SK-N-SH (cell line): ENCODE results near the gene NELFE. TPM values are rescaled to one million over a fixed set of nuclear protein-coding genes. Genes with fewer than 3 reads are reported as not detected.
A peak's percentile ranks its signal among the peaks of the same experiment; 100 is the strongest.

Experiments used
- CTCF ChIA-PET: fragments of 300-600, 350-600 bp; formaldehyde crosslinking; extraction: SDS; loops from one replicate; lab custom pipeline; 2021; lab: Yijun Ruan, JAX
- POLR2A ChIA-PET: fragments of 350-600 bp; sonication (Branson Sonifier 250); formaldehyde crosslinking; extraction: SDS; loops from one replicate; lab custom pipeline; 2020; ENCODE audit warnings: antibody characterized with exemption, inconsistent platforms; lab: Yijun Ruan, JAX
- DNase-seq: peaks from one replicate; pipeline ENCODE4 v3.0.0; 2012
- H2AFZ ChIP-seq: fragments of 200-600 bp; sonication (generic); 2 replicates; pipeline ENCODE4 v1.8.1; 2016; ENCODE audit warnings: antibody characterized with exemption, mild to moderate bottlenecking, low read depth
- H3F3A ChIP-seq: fragments of 200-600 bp; sonication (generic); replicated peaks from 2 replicates; pipeline ENCODE3; 2016; ENCODE audit warnings: antibody characterized with exemption, mild to moderate bottlenecking; ENCODE audit not compliant: insufficient read depth
- H3K27ac ChIP-seq, 2 experiments: fragments of 200-500 bp in 1 of 2; fragments of 200-600 bp in 1 of 2; sonication (Bioruptor generic) in 1 of 2; sonication (generic), shearing (Covaris generic) in 1 of 2; 2 replicates each; pipeline versions ENCODE4 v1.5.1 to v1.6.1; 2014 to 2016; ENCODE audit warnings: low read depth in 2 of 2, inconsistent platforms in 1 of 2, low read length in 1 of 2, mild to moderate bottlenecking in 1 of 2, mixed read lengths in 1 of 2
- H3K27me3 ChIP-seq: fragments of 200-600 bp; sonication (generic), shearing (Covaris generic); 2 replicates; pipeline ENCODE4 v1.6.1; 2016; ENCODE audit warnings: mixed run types; ENCODE audit not compliant: insufficient read depth
- H3K36me3 ChIP-seq, 2 experiments: fragments of 200-500 bp in 1 of 2; fragments of 200-600 bp in 1 of 2; sonication (Bioruptor generic) in 1 of 2; sonication (generic) in 1 of 2; replicated peaks in 1 of 2; 2 replicates each; pipeline versions ENCODE3 to v1.5.1; 2014 to 2016; ENCODE audit warnings: low read length in 1 of 2, mild to moderate bottlenecking in 1 of 2; ENCODE audit not compliant: insufficient read depth in 2 of 2, control insufficient read depth in 1 of 2
- H3K4me1 ChIP-seq, 2 experiments: fragments of 200-500 bp in 1 of 2; fragments of 200-600 bp in 1 of 2; sonication (Bioruptor generic) in 1 of 2; sonication (generic), shearing (Covaris generic) in 1 of 2; 2 replicates each; pipeline versions ENCODE4 v1.5.1 to v1.6.1; 2014 to 2016; ENCODE audit warnings: low read depth in 1 of 2, low read length in 1 of 2, mixed run types in 1 of 2; ENCODE audit not compliant: insufficient read depth in 2 of 2, control insufficient read depth in 1 of 2
- H3K4me2 ChIP-seq: fragments of 200-600 bp; sonication (generic), shearing (Covaris generic); 2 replicates; pipeline ENCODE4 v1.6.1; 2017; ENCODE audit warnings: mixed run types
- H3K4me3 ChIP-seq, 2 experiments: fragments of 200-500 bp in 1 of 2; fragments of 200-600 bp in 1 of 2; sonication (Bioruptor generic) in 1 of 2; sonication (generic), shearing (Covaris generic) in 1 of 2; 2 replicates each; pipeline versions ENCODE4 v1.5.1 to v1.8.1; 2014 to 2016; ENCODE audit warnings: low read depth in 2 of 2, inconsistent platforms in 1 of 2, low read length in 1 of 2, mild to moderate bottlenecking in 1 of 2, mixed read lengths in 1 of 2, moderate library complexity in 1 of 2
- H3K79me2 ChIP-seq: fragments of 200-600 bp; sonication (generic); 2 replicates; pipeline ENCODE4 v1.8.1; 2017; ENCODE audit warnings: mild to moderate bottlenecking; ENCODE audit not compliant: insufficient read depth
- H3K9ac ChIP-seq: fragments of 200-600 bp; sonication (generic); 2 replicates; pipeline ENCODE4 v1.6.1; 2017; ENCODE audit warnings: mixed run types
- H3K9me2 ChIP-seq: fragments of 200-600 bp; sonication (generic); 2 replicates; pipeline ENCODE4 v1.6.1; 2017; ENCODE audit warnings: mixed run types
- H3K9me3 ChIP-seq: fragments of 200-600 bp; sonication (generic); 2 replicates; pipeline ENCODE4 v1.6.1; 2017; ENCODE audit warnings: mixed run types, mild to moderate bottlenecking, moderate library complexity
- H4K20me1 ChIP-seq: fragments of 200-600 bp; sonication (generic); 2 replicates; pipeline ENCODE4 v1.6.1; 2017; ENCODE audit warnings: mild to moderate bottlenecking, mixed run types; ENCODE audit not compliant: insufficient read depth
- CTCF ChIP-seq: fragments of 200-600 bp; sonication (generic); IDR thresholded peaks from 2 replicates; pipeline ENCODE4 v1.6.1; 2017; ENCODE audit warnings: antibody characterized with exemption, mild to moderate bottlenecking, moderate library complexity
- ELF1 ChIP-seq: IDR thresholded peaks from 2 replicates; pipeline ENCODE4 v1.4.0; 2012
- EP300 ChIP-seq, 2 experiments: IDR thresholded peaks; 2 replicates each; pipeline versions ENCODE4 v1.4.0 to v1.6.1; 2012; ENCODE audit warnings: borderline replicate concordance in 1 of 2, low read depth in 1 of 2, low read length in 1 of 2
- EZH2phosphoT487 ChIP-seq: fragments of 200-600 bp; sonication (generic); IDR thresholded peaks from 2 replicates; pipeline ENCODE4 v1.6.1; 2017; ENCODE audit warnings: low read depth, mixed run types, mild to moderate bottlenecking, antibody characterized with exemption, moderate library complexity, borderline replicate concordance
- FOSL2 ChIP-seq: IDR thresholded peaks from 2 replicates; pipeline ENCODE4 v1.4.0; 2012; ENCODE audit warnings: low read depth, mild to moderate bottlenecking, moderate library complexity, borderline replicate concordance
- FOXM1 ChIP-seq: IDR thresholded peaks from 2 replicates; pipeline ENCODE4 v1.4.0; 2012; ENCODE audit warnings: low read depth, mild to moderate bottlenecking
- JUND ChIP-seq: IDR thresholded peaks from 2 replicates; pipeline ENCODE4 v1.4.0; 2012
- MXI1 ChIP-seq: IDR thresholded peaks from 2 replicates; pipeline ENCODE4 v1.6.1; 2012; ENCODE audit warnings: mild to moderate bottlenecking, low read depth, low read length, improper control_type of control experiment
- NRF1 ChIP-seq: IDR thresholded peaks from 2 replicates; pipeline ENCODE4 v1.6.1; 2012; ENCODE audit warnings: low read depth, mild to moderate bottlenecking, low read length
- PBX3 ChIP-seq: IDR thresholded peaks from 2 replicates; pipeline ENCODE4; 2012
- RAD21 ChIP-seq: IDR thresholded peaks from 2 replicates; pipeline ENCODE4 v1.6.1; 2012; ENCODE audit warnings: mild to moderate bottlenecking, low read length
- RCOR1 ChIP-seq: fragments of 150-350 bp; IDR thresholded peaks from 2 replicates; pipeline ENCODE4 v1.6.1; 2017; ENCODE audit warnings: antibody characterized with exemption, low read length
- REST ChIP-seq: IDR thresholded peaks from 2 replicates; pipeline ENCODE4 v1.6.1; 2012; ENCODE audit warnings: mild to moderate bottlenecking, low read depth, low read length, moderate library complexity
- RFX5 ChIP-seq: IDR thresholded peaks from 2 replicates; pipeline ENCODE4 v1.6.1; 2012; ENCODE audit warnings: mild to moderate bottlenecking, improper control_type of control experiment, low read length
- SIN3A ChIP-seq: IDR thresholded peaks from 2 replicates; pipeline ENCODE4 v1.6.1; 2012; ENCODE audit warnings: low read depth, mild to moderate bottlenecking, low read length, moderate library complexity, borderline replicate concordance
- SMC3 ChIP-seq: IDR thresholded peaks from 2 replicates; pipeline ENCODE4 v1.6.1; 2012; ENCODE audit warnings: low read depth, low read length, improper control_type of control experiment
- TCF12 ChIP-seq: IDR thresholded peaks from 2 replicates; pipeline ENCODE4 v1.4.0; 2012
- USF1 ChIP-seq: IDR thresholded peaks from 2 replicates; pipeline ENCODE4 v1.4.0; 2012; ENCODE audit warnings: low read depth, borderline replicate concordance
- ZBTB33 ChIP-seq: IDR thresholded peaks from 2 replicates; pipeline ENCODE4 v1.4.0; 2012; ENCODE audit warnings: low read depth, borderline replicate concordance
- WGBS: methylation state at CpG from one replicate; pipeline ENCODE4 v1.1.6; 2017; ENCODE audit warnings: low lambda C conversion rate; 5-methylcytosine and 5-hydroxymethylcytosine counted together
- polyA plus RNA-seq, 3 experiments: library from polyadenylated mRNA; depleted of rRNA; stranded (reverse); fragments of >200 nt; gene quantifications; 2 replicates each; pipeline ENCODE4 v1.2.3, GENCODE V29; 2012

NELFE gene
- polyA plus RNA-seq, 1 of the 3 experiments (the other 2 are of a cell fraction) = 116 TPM

GRCh38 chr6:31940256-31940664 lies 18.5 kb downstream of the NELFE start:
- H3K9me2 ChIP-seq = no peaks in the 10 kb centered on the region
- POLR2A ChIA-PET = interaction anchor here (0.8 kb wide), 1 partner anchor 10 kb away, joined by 4 read pairs; no protein-coding TSS in a partner anchor
- H3K27ac ChIP-seq = no peak overlapping the region
- CTCF ChIA-PET = interaction anchor here (1.1 to 2.5 kb wide), 2 partner anchors 12 to 149 kb away, joined by 3 to 14 read pairs; no protein-coding TSS in a partner anchor
- TF ChIP-seq SIN3A = no peak
- TF ChIP-seq CTCF = no peak
- no peak for TF ChIP-seq REST
- H3K9ac ChIP-seq = no peak overlapping the region
- no peaks in the 10 kb centered on the region for H3K79me2 ChIP-seq
- no peaks in the 10 kb centered on the region for H3K36me3 ChIP-seq
- H3K4me1 ChIP-seq = peaks cover 0 to 7% of the 10 kb centered on the region in 2 experiments; a peak in 1 of 4 replicates
- no peaks in the 10 kb centered on the region for H3K27me3 ChIP-seq
- no peak overlapping the region for H3K4me3 ChIP-seq
- 0 out of 2 replicates have a peak overlapping the region, but pooled peaks have one; percentile 59 for H2AFZ ChIP-seq
- no peak for DNase-seq
- H3K9me3 ChIP-seq = no peaks in the 10 kb centered on the region
- peaks cover 6% of the 10 kb centered on the region for H3F3A ChIP-seq
- WGBS = 17% methylated on average over 6 of the region's 6 CpGs
- H4K20me1 ChIP-seq = no peaks in the 10 kb centered on the region
- H3K4me2 ChIP-seq = peak overlapping the region; percentile 41; the same call in 1 of the 2 replicates

- Histone ChIP-seq H3K79me2 (no peaks in the 10 kb centered on the region), H2AFZ (no peak overlapping the region), H3K9ac (no peak overlapping the region), H3K4me2 (no peak overlapping the region)
- TF ChIP-seq FOSL2 (no peak), NRF1 (no peak), JUND (no peak), TCF12 (no peak), ZBTB33 (no peak), USF1 (no peak), ELF1 (no peak), FOXM1 (no peak), RFX5 (no peak), RCOR1 (no peak), RAD21 (no peak), SMC3 (no peak), EP300 (IDR thresholded peaks at IDR 0.05; ENCODE audit: borderline replicate concordance in 1 of 2, low read depth in 1 of 2, low read length in 1 of 2) (no peak), SIN3A (no peak), MXI1 (no peak), EZH2phosphoT487 (no peak), PBX3 (no peak)
- TF ChIP-seq, all 33 proteins: peak for 0
- Histone ChIP-seq H3K36me3 (no peaks in the 10 kb centered on the region), H3K27me3 (no peaks in the 10 kb centered on the region; the same call in 1 of the 2 replicates), H3K4me3 (no peak overlapping the region), H3K27ac (no peak overlapping the region), H3K4me1 (peaks cover 0 to 3% of the 10 kb centered on the region in 2 experiments; a peak in 1 of 4 replicates), H3K9me2 (no peaks in the 10 kb centered on the region), H4K20me1 (no peaks in the 10 kb centered on the region), H3K9me3 (no peaks in the 10 kb centered on the region), H3F3A (no peaks in the 10 kb centered on the region)
- ChIA-PET POLR2A (no interaction called here), CTCF (interaction anchor here (0.8 to 1.4 kb wide), 2 partner anchors 16 to 48 kb away, joined by 3 to 6 read pairs; no protein-coding TSS in a partner anchor)
- WGBS = 48% methylated on average over 8 of the region's 9 CpGs
- no peak for DNase-seq
Measured at GRCh38 chr6:31935823-31936222, 22.9 kb downstream of the NELFE start.
